Endothelial cell of umbilical vein (primary cell): ENCODE results near the gene ASRGL1.

Experiments
- EZH2 ChIP-seq: IDR thresholded peaks from 2 replicates; pipeline ENCODE4 v1.6.1; 2012; ENCODE audit warnings: borderline replicate concordance, low read depth, mild to moderate bottlenecking, moderate library complexity, low read length, inconsistent platforms; ENCODE audit not compliant: severe bottlenecking
- JUN ChIP-seq: IDR thresholded peaks from 2 replicates; pipeline ENCODE4 v1.6.1; 2011; ENCODE audit warnings: borderline replicate concordance, low read depth; ENCODE audit not compliant: insufficient read length, insufficient read depth
- MYC ChIP-seq: IDR thresholded peaks from one replicate; pipeline ENCODE4 v1.6.1; 2011; ENCODE audit warnings: mild to moderate bottlenecking, low read depth, low read length
- POLR2A ChIP-seq: IDR thresholded peaks from 2 replicates; pipeline ENCODE4 v1.6.1; 2012; ENCODE audit warnings: low read depth, mild to moderate bottlenecking, control low read depth, low read length
- TF ChIP-seq, protein P1 (sequence below): IDR thresholded peaks from 2 replicates; pipeline ENCODE4 v1.6.1; 2011; ENCODE audit not compliant: insufficient read depth, insufficient read length
- TF ChIP-seq, protein P2 (sequence below), 2 donors: IDR thresholded peaks; 1 replicate in 1 of 2; 2 replicates in 1 of 2; pipeline ENCODE4 v1.5.1; 2011; ENCODE audit warnings: low read length in 2 of 2, mild to moderate bottlenecking in 2 of 2, moderate library complexity in 2 of 2, control low read depth in 1 of 2, inconsistent platforms in 1 of 2, low read depth in 1 of 2; ENCODE audit not compliant: insufficient read depth in 1 of 2; ENCODE audit errors: extremely low read depth in 1 of 2

DNA sequence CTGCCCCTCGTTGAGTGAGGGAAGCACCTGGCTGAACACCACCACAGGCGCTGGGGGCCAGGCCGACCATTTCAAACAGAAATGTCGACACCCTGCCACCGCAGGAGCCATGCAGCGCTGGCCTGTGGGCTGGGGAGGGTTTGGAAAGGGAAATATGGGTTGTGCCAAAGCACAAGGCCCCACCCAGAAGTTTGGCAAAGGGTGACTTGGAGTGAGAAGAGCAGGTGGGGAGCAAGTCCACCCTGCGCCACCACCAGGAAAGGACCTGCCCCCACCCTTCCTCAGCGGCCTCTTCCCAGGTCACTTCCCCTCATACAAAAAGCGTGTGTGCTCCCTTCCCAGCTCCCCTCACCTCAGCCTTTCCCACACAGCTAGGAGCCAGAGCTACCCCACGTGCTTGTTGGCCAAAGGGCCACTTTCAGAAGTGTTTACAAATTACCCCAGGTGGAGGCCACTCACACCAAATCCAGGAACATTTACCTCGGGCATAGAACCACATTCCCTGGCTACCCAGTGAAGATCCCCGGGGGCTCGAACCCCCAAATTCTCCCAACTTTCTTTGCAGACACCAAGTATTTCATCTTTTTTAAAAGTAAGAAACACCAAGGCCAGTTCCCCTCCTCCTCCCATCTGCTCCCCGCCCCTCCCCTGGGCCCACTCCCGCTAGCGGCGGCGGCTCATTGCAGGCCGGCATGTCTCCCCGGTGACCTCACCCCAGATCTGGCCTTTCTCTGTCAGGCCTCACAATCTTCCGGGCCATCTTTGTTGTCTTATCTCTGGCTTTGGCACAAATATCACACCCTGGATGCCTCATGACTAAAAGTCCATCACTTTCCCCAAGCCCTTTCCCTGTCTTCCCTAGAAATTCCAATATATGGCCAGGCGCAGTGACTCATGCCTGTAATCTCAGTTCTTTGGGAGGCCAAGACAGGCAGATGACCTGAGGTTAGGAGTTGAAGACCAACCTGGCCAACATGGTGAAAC, 61.1 kb downstream of the ASRGL1 start:
- TF ChIP-seq, protein P1, sequence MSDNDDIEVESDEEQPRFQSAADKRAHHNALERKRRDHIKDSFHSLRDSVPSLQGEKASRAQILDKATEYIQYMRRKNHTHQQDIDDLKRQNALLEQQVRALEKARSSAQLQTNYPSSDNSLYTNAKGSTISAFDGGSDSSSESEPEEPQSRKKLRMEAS = no peak
- TF ChIP-seq, protein P2, sequence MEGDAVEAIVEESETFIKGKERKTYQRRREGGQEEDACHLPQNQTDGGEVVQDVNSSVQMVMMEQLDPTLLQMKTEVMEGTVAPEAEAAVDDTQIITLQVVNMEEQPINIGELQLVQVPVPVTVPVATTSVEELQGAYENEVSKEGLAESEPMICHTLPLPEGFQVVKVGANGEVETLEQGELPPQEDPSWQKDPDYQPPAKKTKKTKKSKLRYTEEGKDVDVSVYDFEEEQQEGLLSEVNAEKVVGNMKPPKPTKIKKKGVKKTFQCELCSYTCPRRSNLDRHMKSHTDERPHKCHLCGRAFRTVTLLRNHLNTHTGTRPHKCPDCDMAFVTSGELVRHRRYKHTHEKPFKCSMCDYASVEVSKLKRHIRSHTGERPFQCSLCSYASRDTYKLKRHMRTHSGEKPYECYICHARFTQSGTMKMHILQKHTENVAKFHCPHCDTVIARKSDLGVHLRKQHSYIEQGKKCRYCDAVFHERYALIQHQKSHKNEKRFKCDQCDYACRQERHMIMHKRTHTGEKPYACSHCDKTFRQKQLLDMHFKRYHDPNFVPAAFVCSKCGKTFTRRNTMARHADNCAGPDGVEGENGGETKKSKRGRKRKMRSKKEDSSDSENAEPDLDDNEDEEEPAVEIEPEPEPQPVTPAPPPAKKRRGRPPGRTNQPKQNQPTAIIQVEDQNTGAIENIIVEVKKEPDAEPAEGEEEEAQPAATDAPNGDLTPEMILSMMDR (IDR thresholded peaks at IDR 0.05; ENCODE audit: extremely low read depth in 1 of 2, insufficient read depth in 1 of 2, low read depth in 1 of 2, low read length in 2 of 2) = no peak
- no peak for TF ChIP-seq EZH2
- TF ChIP-seq JUN = no peak
- TF ChIP-seq POLR2A = no peak
- no peak for TF ChIP-seq MYC
